HG03378 (cell line): ENCODE measurements around the gene GIMAP7.

Experiments
- ATAC-seq: cut with Tn5 transposase; IDR thresholded peaks from one replicate; pipeline ENCODE4 v1.9.1; 2021; ENCODE audit warnings: mild to moderate bottlenecking, moderate library complexity; ENCODE audit not compliant: unreplicated experiment

Gene GIMAP7

DNA sequence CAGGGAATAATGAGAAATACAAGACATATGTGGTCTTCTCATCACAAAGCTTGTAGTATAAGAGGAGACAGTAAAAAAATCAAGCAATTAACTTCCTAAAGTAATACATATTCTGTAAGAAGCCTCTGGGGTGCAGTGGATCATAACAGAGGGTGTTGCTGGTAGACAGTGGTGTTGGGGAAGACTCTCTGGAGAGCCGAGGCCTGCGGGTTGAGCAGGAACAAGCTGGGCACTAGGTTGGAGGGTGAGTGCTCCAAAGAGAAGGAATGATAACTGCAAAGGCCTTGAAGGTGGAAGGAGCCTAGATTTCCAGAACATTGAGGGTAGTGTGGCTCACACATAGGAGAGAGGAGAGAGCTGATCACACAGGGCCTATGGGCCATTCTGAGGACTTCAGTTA, 54.0 kb downstream of the GIMAP7 start:
- no peak for ATAC-seq

DNA sequence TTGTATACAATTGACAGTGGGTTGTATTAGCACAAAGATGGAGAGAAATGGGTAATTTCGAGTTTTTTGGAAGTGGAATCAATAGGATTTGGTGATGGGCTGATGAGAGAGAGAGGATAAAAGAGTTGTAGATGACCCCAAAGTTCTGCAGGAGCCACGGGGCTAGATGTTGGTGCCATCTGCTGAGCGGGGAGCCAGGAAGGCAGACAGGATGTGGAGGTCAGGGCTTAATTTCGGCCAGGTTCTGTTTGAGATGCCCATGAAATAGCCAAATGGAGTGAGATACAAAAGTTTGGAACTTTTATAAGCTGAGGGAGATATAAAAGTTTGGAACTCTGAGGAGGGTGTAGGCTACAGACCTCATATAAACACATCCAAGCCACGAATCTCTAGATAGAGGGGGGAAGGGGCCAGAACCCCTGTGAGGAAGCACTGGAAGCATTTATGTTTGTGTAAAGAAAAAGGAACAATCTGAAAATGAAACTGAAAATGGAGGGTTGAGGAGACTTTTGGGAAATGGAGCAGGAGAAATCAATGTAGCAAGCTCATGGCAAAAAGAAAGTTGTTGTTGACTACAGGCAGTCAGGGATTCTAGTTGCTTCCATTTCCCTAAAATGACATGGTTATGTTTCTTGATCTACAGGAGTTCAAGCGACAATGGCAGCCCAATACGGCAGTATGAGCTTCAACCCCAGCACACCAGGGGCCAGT, 54.7 kb downstream of the GIMAP7 start:
- no peak for ATAC-seq
